GM18511 (cell line): Measurements from ENCODE around the gene GRIP2.
"Not testable (repeated sequence)": the region's sequence is repeated elsewhere in the genome, so short reads cannot be mapped to it uniquely, and the experiment has no call there.

Source experiments
- ATAC-seq: cut with Tn5 transposase; IDR thresholded peaks from one replicate; pipeline ENCODE4 v1.9.1; 2021; ENCODE audit warnings: mild to moderate bottlenecking, moderate library complexity; ENCODE audit not compliant: unreplicated experiment

Gene GRIP2

GRCh38 chr3:14522768-14523167 lies 17.4 kb downstream of the GRIP2 start:
- no peak for ATAC-seq

- no peak for ATAC-seq
These were observed 17.9 kb downstream of the GRIP2 start for GRCh38 chr3:14522129-14522691.

GRCh38 chr3:14521611-14522010 lies 18.5 kb downstream of the GRIP2 start:
- ATAC-seq = no peak

- ATAC-seq = no peak
These were observed 19.2 kb downstream of the GRIP2 start for GRCh38 chr3:14520967-14521366.

- ATAC-seq = no peak
These were observed 20.0 kb downstream of the GRIP2 start for GRCh38 chr3:14520149-14520548.

GRCh38 chr3:14519406-14519805 lies 20.7 kb downstream of the GRIP2 start:
- ATAC-seq = no peak

- no peak for ATAC-seq
These were observed 21.2 kb downstream of the GRIP2 start for GRCh38 chr3:14518893-14519292.

- ATAC-seq = no peak
These were observed 21.7 kb downstream of the GRIP2 start for GRCh38 chr3:14518432-14518802.

- no peak for ATAC-seq
These were observed 22.3 kb downstream of the GRIP2 start for GRCh38 chr3:14517601-14518431.

GRCh38 chr3:14516738-14517345 lies 23.3 kb downstream of the GRIP2 start:
- ATAC-seq = no peak

GRCh38 chr3:14515526-14515925 lies 24.6 kb downstream of the GRIP2 start:
- ATAC-seq = not testable (repeated sequence)

GRCh38 chr3:14514323-14514720 lies 25.8 kb downstream of the GRIP2 start:
- ATAC-seq = no peak

- no peak for ATAC-seq
These were observed 26.4 kb downstream of the GRIP2 start for GRCh38 chr3:14513566-14514322.

- ATAC-seq = no peak
These were observed 27.2 kb downstream of the GRIP2 start for GRCh38 chr3:14512942-14513327.

GRCh38 chr3:14512281-14512941 lies 27.7 kb downstream of the GRIP2 start:
- no peak for ATAC-seq

GRCh38 chr3:14511623-14512280 lies 28.4 kb downstream of the GRIP2 start:
- no peak for ATAC-seq

GRCh38 chr3:14510838-14511622 lies 29.1 kb downstream of the GRIP2 start:
- no peak for ATAC-seq

GRCh38 chr3:14509796-14510100 lies 30.4 kb downstream of the GRIP2 start:
- no peak for ATAC-seq

- no peak for ATAC-seq
These were observed 31.0 kb downstream of the GRIP2 start for GRCh38 chr3:14508966-14509795.
